MM.1S (cell line): ENCODE measurements around the gene GP5.

Source experiments
- DNase-seq: peaks from one replicate; pipeline ENCODE4 v3.0.0-alpha.2; 2015
- H2AFZ ChIP-seq: fragments of 300-600 bp; sonication (generic); 2 replicates; pipeline ENCODE4 v1.6.0; 2016; ENCODE audit warnings: antibody characterized with exemption, low read length
- H3F3A ChIP-seq: fragments of 300-600 bp; sonication (generic); 2 replicates; pipeline ENCODE4 v1.6.1; 2016; ENCODE audit warnings: mild to moderate bottlenecking, antibody characterized with exemption, low read length, moderate library complexity, mixed read lengths; ENCODE audit not compliant: insufficient read depth
- H3K27ac ChIP-seq: fragments of 300-600 bp; sonication (generic); 2 replicates; pipeline ENCODE4 v1.5.1; 2016; ENCODE audit warnings: mild to moderate bottlenecking, low read length
- H3K27me3 ChIP-seq: fragments of 300-600 bp; sonication (generic); replicated peaks from 2 replicates; pipeline ENCODE4 v1.6.0; 2016; ENCODE audit warnings: low read length; ENCODE audit not compliant: insufficient read depth
- H3K36me3 ChIP-seq: fragments of 300-600 bp; sonication (generic); replicated peaks from 2 replicates; pipeline ENCODE4 v1.6.1; 2016; ENCODE audit warnings: mild to moderate bottlenecking, low read length, mixed read lengths; ENCODE audit not compliant: insufficient read depth
- H3K4me1 ChIP-seq: fragments of 300-600 bp; sonication (generic); 2 replicates; pipeline ENCODE4 v1.6.1; 2016; ENCODE audit warnings: low read length, mixed read lengths
- H3K4me2 ChIP-seq: fragments of 300-600 bp; sonication (generic); 2 replicates; pipeline ENCODE4 v1.6.0; 2016; ENCODE audit warnings: low read depth, low read length
- H3K4me3 ChIP-seq: fragments of 300-600 bp; sonication (generic); 2 replicates; pipeline ENCODE4 v1.5.1; 2016; ENCODE audit warnings: low read length, mixed read lengths
- H3K79me2 ChIP-seq: fragments of 300-600 bp; sonication (generic); 2 replicates; pipeline ENCODE4 v1.6.1; 2016; ENCODE audit warnings: mixed run types, low read length, mixed read lengths
- H3K9ac ChIP-seq: fragments of 300-600 bp; sonication (generic); 2 replicates; pipeline ENCODE4 v1.6.1; 2016; ENCODE audit warnings: low read length, mixed read lengths
- H3K9me2 ChIP-seq: fragments of 300-600 bp; sonication (generic); replicated peaks from 2 replicates; pipeline ENCODE4 v1.6.1; 2016; ENCODE audit warnings: mild to moderate bottlenecking, low read length, mixed read lengths; ENCODE audit not compliant: insufficient read depth
- H3K9me3 ChIP-seq: fragments of 300-600 bp; sonication (generic); replicated peaks from 2 replicates; pipeline ENCODE4 v1.6.1; 2016; ENCODE audit warnings: mild to moderate bottlenecking, low read length, mixed read lengths; ENCODE audit not compliant: insufficient read depth
- H4K20me1 ChIP-seq: fragments of 300-600 bp; sonication (generic); 2 replicates; pipeline ENCODE4 v1.6.1; 2016; ENCODE audit warnings: mild to moderate bottlenecking, low read length, moderate library complexity, mixed read lengths; ENCODE audit not compliant: insufficient read depth
- CTCF ChIP-seq: fragments of 300-600 bp; sonication (generic); IDR thresholded peaks from 2 replicates; pipeline ENCODE4 v1.5.1; 2016; ENCODE audit warnings: antibody characterized with exemption, low read length, mixed read lengths
- EZH2 ChIP-seq: fragments of 300-600 bp; sonication (generic); optimal IDR thresholded peaks from 2 replicates; pipeline ENCODE3; 2017; ENCODE audit warnings: low read depth, mild to moderate bottlenecking, antibody characterized with exemption, low read length, mixed read lengths
- EZH2phosphoT487 ChIP-seq: fragments of 300-600 bp; sonication (generic); IDR thresholded peaks from 2 replicates; pipeline ENCODE4 v1.6.1; 2018; ENCODE audit warnings: antibody characterized with exemption, low read length

Gene GP5

GRCh38 chr3:194401868-194402329, 2.8 kb upstream of the GP5 start:
- Histone ChIP-seq H3K79me2 (no peaks in the 10 kb centered on the region), H2AFZ (no peak overlapping the region), H3K4me3 (no peak overlapping the region), H3K36me3 (no peaks in the 10 kb centered on the region; the same call in 1 of the 2 replicates), H4K20me1 (0 out of 2 replicates have a peak, but pooled peaks cover 4% of the 10 kb centered on the region), H3K9me3 (no peaks in the 10 kb centered on the region), H3K9me2 (no peaks in the 10 kb centered on the region), H3K9ac (no peak overlapping the region), H3K4me2 (no peak overlapping the region), H3K27me3 (peaks cover 25% of the 10 kb centered on the region), H3K27ac (no peak overlapping the region), H3F3A (no peaks in the 10 kb centered on the region), H3K4me1 (0 out of 2 replicates have a peak, but pooled peaks cover 4% of the 10 kb centered on the region)
- DNase-seq = no peak
- TF ChIP-seq CTCF (no peak), EZH2phosphoT487 (no peak), EZH2 (no peak)

DNA sequence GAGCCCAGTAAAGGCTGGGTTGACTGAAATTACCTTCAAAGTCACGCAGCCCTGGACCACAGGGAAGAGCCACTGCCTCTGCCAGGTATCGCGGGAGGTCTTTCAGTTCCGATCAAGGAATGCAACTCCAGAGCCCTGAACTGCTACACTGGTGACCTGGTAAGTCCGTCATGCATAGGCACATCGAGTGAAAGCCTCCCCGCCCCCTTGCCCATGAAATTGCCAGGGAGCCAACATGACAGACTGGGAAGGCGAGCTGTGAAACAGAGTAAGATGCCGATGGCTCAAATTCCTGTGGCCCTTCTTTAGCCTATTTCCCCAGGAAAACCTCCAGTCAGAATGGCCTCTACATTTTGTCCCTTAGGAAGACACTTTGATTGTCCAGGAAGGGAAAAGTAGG, 2.3 kb upstream of the GP5 start:
- Histone ChIP-seq H3K4me1 (0 out of 2 replicates have a peak, but pooled peaks cover 4% of the 10 kb centered on the region), H4K20me1 (0 out of 2 replicates have a peak, but pooled peaks cover 4% of the 10 kb centered on the region), H3K27me3 (peaks cover 30% of the 10 kb centered on the region), H3F3A (no peaks in the 10 kb centered on the region), H3K9me2 (no peaks in the 10 kb centered on the region), H3K79me2 (no peaks in the 10 kb centered on the region), H3K9me3 (no peaks in the 10 kb centered on the region), H2AFZ (no peak overlapping the region), H3K4me3 (no peak overlapping the region), H3K36me3 (no peaks in the 10 kb centered on the region; the same call in 1 of the 2 replicates), H3K27ac (no peak overlapping the region), H3K9ac (no peak overlapping the region), H3K4me2 (no peak overlapping the region)
- DNase-seq = no peak
- TF ChIP-seq EZH2 = no peak
- no peak for TF ChIP-seq EZH2phosphoT487
- TF ChIP-seq CTCF = no peak

DNA sequence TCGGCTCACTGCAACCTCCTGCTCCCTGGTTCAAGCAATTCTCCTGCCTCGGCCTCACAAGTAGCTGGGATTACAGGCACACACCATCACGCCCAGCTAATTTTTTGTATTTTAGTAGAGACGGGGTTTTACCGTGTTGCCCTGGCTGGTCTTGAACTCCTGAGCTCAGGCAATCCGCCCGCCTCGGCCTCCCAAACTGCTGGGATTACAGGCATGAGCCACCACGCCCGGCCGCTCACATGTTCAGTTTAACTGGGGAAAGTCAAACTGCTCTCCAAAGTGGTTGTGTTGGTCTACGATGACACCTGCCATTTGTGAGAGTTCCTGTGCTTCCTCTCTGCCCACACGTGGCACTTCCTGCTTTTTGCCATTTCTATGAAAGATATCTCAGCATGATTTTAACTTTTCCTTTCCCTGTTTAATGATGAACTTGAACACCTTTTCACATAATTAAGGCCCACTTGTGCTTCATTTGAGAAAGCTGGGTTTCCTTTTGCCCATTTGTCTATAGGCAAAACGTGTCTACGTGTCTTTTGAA, 877 bp upstream of the GP5 start:
- H2AFZ ChIP-seq = no peak overlapping the region
- H3K4me1 ChIP-seq = 0 out of 2 replicates have a peak, but pooled peaks cover 4% of the 10 kb centered on the region
- H3K79me2 ChIP-seq = no peaks in the 10 kb centered on the region
- no peaks in the 10 kb centered on the region for H3F3A ChIP-seq
- H3K4me2 ChIP-seq = no peak overlapping the region
- TF ChIP-seq CTCF (no peak), EZH2phosphoT487 (no peak), EZH2 (no peak)
- H3K36me3 ChIP-seq = no peaks in the 10 kb centered on the region; the same call in 1 of the 2 replicates
- no peaks in the 10 kb centered on the region for H3K9me2 ChIP-seq
- no peaks in the 10 kb centered on the region for H3K9me3 ChIP-seq
- no peak for DNase-seq
- H3K27me3 ChIP-seq = peaks cover 44% of the 10 kb centered on the region
- 0 out of 2 replicates have a peak, but pooled peaks cover 4% of the 10 kb centered on the region for H4K20me1 ChIP-seq
- no peak overlapping the region for H3K9ac ChIP-seq
- H3K4me3 ChIP-seq = no peak overlapping the region
- H3K27ac ChIP-seq = no peak overlapping the region
